NK-92 treated with Interleukin-12 subunit alpha and Interleukin-12 subunit beta, amount 100 ng/mL, for 24 hours (cell line): ENCODE data around the gene ANKRD11.
"Not testable (repeated sequence)": the region's sequence is repeated elsewhere in the genome, so short reads cannot be mapped to it uniquely, and the experiment has no call there.

ENCODE experiments used
- DNase-seq: peaks from one replicate; lab custom pipeline; 2025; lab: John Stamatoyannopoulos, UW

ANKRD11 gene

GRCh38 chr16:89264800-89265550 is 225.4 kb downstream of the ANKRD11 start:
- no peak for DNase-seq

GRCh38 chr16:89261691-89262563 is 228.4 kb downstream of the ANKRD11 start:
- DNase-seq: no peak

GRCh38 chr16:89259901-89260300 is 230.5 kb downstream of the ANKRD11 start:
- DNase-seq: not testable (repeated sequence)

GRCh38 chr16:89257757-89258465 is 232.4 kb downstream of the ANKRD11 start:
- DNase-seq: no peak

- DNase-seq: no peak
Measured at GRCh38 chr16:89257281-89257731, 233.1 kb downstream of the ANKRD11 start.

GRCh38 chr16:89256651-89257254 is 233.6 kb downstream of the ANKRD11 start:
- DNase-seq: no peak

- no peak for DNase-seq
Measured at GRCh38 chr16:89253548-89254287, 236.6 kb downstream of the ANKRD11 start.

- no peak for DNase-seq
Measured at GRCh38 chr16:89248196-89248982, 242.0 kb downstream of the ANKRD11 start.

GRCh38 chr16:89247734-89248075 is 242.7 kb downstream of the ANKRD11 start:
- not testable (repeated sequence) for DNase-seq

GRCh38 chr16:89246903-89247733 is 243.2 kb downstream of the ANKRD11 start:
- no peak for DNase-seq

- no peak for DNase-seq
Measured at GRCh38 chr16:89246383-89246902, 243.9 kb downstream of the ANKRD11 start.

GRCh38 chr16:89244754-89245153 is 245.6 kb downstream of the ANKRD11 start:
- DNase-seq: no peak

- not testable (repeated sequence) for DNase-seq
Measured at GRCh38 chr16:89244264-89244663, 246.1 kb downstream of the ANKRD11 start.

- no peak for DNase-seq
Measured at GRCh38 chr16:89243664-89244063, 246.7 kb downstream of the ANKRD11 start.

- no peak for DNase-seq
Measured at GRCh38 chr16:89242795-89243200, 247.6 kb downstream of the ANKRD11 start.

- DNase-seq: peak; percentile 61
Measured at GRCh38 chr16:89241187-89242007, 249.0 kb downstream of the ANKRD11 start.

GRCh38 chr16:89237733-89238132 is 252.6 kb downstream of the ANKRD11 start:
- DNase-seq: no peak
